ENCODE results near the gene PCDHB11.

GRCh38 chr5:141234109-141234667 is 34.8 kb downstream of the PCDHB11 start:
- TF ChIP-seq CTCF (conservative IDR thresholded peaks at IDR 0.05; ENCODE audit: low read depth, low read length) (peak; percentile 46; the same call in 1 of the 2 replicates), EZH2 (IDR thresholded peaks at IDR 0.05; ENCODE audit: borderline replicate concordance, low read depth, low read length, poor library complexity, severe bottlenecking) (no peak)
